Activated gamma-delta T cell treated with anti-CD3 and anti-CD28 coated beads, Interleukin-2, amount 50 U/mL, for 16 hours (primary cell): ENCODE measurements around the gene CTXN1.
"Not testable (repeated sequence)": the region's sequence is repeated elsewhere in the genome, so short reads cannot be mapped to it uniquely, and the experiment has no call there.

Experiments
- DNase-seq: peaks from one replicate; pipeline ENCODE4 v3.0.0-alpha.2; 2020; ENCODE audit warnings: low read depth

Gene CTXN1

GRCh38 chr19:7926021-7926726 lies at the start of gene CTXN1:
TSS of gene CTXN1 (minus strand) at chr19:7926135. CDS start at chr19:7925538, 597 bp downstream.
- peak; percentile 58 for DNase-seq

- DNase-seq: no peak
Observed at GRCh38 chr19:7975037-7975436, 49.1 kb upstream of the CTXN1 start.

GRCh38 chr19:7973883-7974282 lies 47.9 kb upstream of the CTXN1 start:
- DNase-seq: no peak

GRCh38 chr19:7971553-7972520 lies 45.9 kb upstream of the CTXN1 start:
- no peak for DNase-seq

GRCh38 chr19:7970716-7971448 lies 44.9 kb upstream of the CTXN1 start:
- DNase-seq: no peak

GRCh38 chr19:7969555-7969939 lies 43.6 kb upstream of the CTXN1 start:
- DNase-seq: no peak

- no peak for DNase-seq
Observed at GRCh38 chr19:7968796-7969554, 43.0 kb upstream of the CTXN1 start.

GRCh38 chr19:7968008-7968795 lies 42.3 kb upstream of the CTXN1 start:
- DNase-seq: no peak

- DNase-seq: no peak
Observed at GRCh38 chr19:7965921-7966665, 40.2 kb upstream of the CTXN1 start.

GRCh38 chr19:7965259-7965841 lies 39.4 kb upstream of the CTXN1 start:
- no peak for DNase-seq

- DNase-seq: no peak
Observed at GRCh38 chr19:7963566-7963965, 37.6 kb upstream of the CTXN1 start.

GRCh38 chr19:7962644-7963268 lies 36.8 kb upstream of the CTXN1 start:
- no peak for DNase-seq

GRCh38 chr19:7961920-7962626 lies 36.1 kb upstream of the CTXN1 start:
- no peak for DNase-seq

GRCh38 chr19:7961082-7961481 lies 35.1 kb upstream of the CTXN1 start:
- not testable (repeated sequence) for DNase-seq

- no peak for DNase-seq
Observed at GRCh38 chr19:7959211-7959610, 33.3 kb upstream of the CTXN1 start.

GRCh38 chr19:7955696-7956095 lies 29.8 kb upstream of the CTXN1 start:
- no peak for DNase-seq

GRCh38 chr19:7953576-7953975 lies 27.6 kb upstream of the CTXN1 start:
- no peak for DNase-seq

GRCh38 chr19:7953060-7953459 lies 27.1 kb upstream of the CTXN1 start:
- DNase-seq: no peak

- no peak for DNase-seq
Observed at GRCh38 chr19:7947939-7948338, 22.0 kb upstream of the CTXN1 start.
